HepG2 (cell line): ENCODE measurements around the gene KRABD2.

Experiments used
- ATAC-seq: fragments of 200-7000 bp; cut with Tn5 transposase; 3 replicates; pipeline ENCODE4 v1.9.1; 2020; ENCODE audit warnings: mild to moderate bottlenecking, moderate library complexity
- BruUV-seq: library from RNA; stranded (reverse); fragments of 400-500 nt; replicated peaks from 2 replicates; lab custom pipeline; 2021; lab: Mats Ljungman, UMichigan
- CTCF ChIA-PET: fragments of 300-600 bp; formaldehyde crosslinking; extraction: SDS; loops from one replicate; lab custom pipeline; 2021; ENCODE audit warnings: low total read pairs, inconsistent platforms, low intra/inter-chr PET ratio; lab: Yijun Ruan, JAX
- POLR2A ChIA-PET: fragments of 350-600 bp; sonication (Branson Sonifier 250); formaldehyde crosslinking; loops from one replicate; lab custom pipeline; 2020; ENCODE audit warnings: antibody characterized with exemption, inconsistent platforms; lab: Yijun Ruan, JAX
- DNase-seq: peaks from one replicate; pipeline ENCODE4 v3.0.0-alpha.2; 2015; ENCODE audit warnings: low spot score
- FAIRE-seq: peaks from 3 replicates; lab custom pipeline; 2011; peaks lifted over from hg19 to GRCh38; lab: Jason Lieb, UNC
- H2AFZ ChIP-seq: one replicate; pipeline ENCODE4 v1.6.1; 2011; ENCODE audit warnings: low read length, inconsistent platforms
- H3K27ac ChIP-seq: fragments of 300-600 bp; 3 replicates; pipeline ENCODE4 v1.8.0; 2011; ENCODE audit warnings: mixed run types, mild to moderate bottlenecking, mixed read lengths, low read length, inconsistent platforms; ENCODE audit not compliant: insufficient read depth; ENCODE audit errors: extremely low read length
- H3K27me3 ChIP-seq, 2 experiments: fragments of 200-600 bp in 1 of 2; 2 replicates in 1 of 2; 3 replicates in 1 of 2; pipeline versions ENCODE4 v1.6.0 to v1.8.0; 2011; ENCODE audit warnings: low read length in 2 of 2, mild to moderate bottlenecking in 2 of 2, moderate library complexity in 2 of 2, inconsistent platforms in 1 of 2; ENCODE audit not compliant: insufficient read depth in 2 of 2, control insufficient read depth in 1 of 2
- H3K36me3 ChIP-seq, 2 experiments: fragments of 200-600 bp in 1 of 2; replicated peaks in 1 of 2; 2 replicates in 1 of 2; 3 replicates in 1 of 2; pipeline versions ENCODE4 v1.5.1 to v1.8.0; 2011; ENCODE audit warnings: low read length in 2 of 2, inconsistent platforms in 1 of 2; ENCODE audit not compliant: insufficient read depth in 2 of 2, control insufficient read depth in 1 of 2
- H3K4me1 ChIP-seq: 2 replicates; pipeline ENCODE4 v1.5.1; 2012; ENCODE audit warnings: low read length, inconsistent platforms; ENCODE audit not compliant: insufficient read depth
- H3K4me2 ChIP-seq: 2 replicates; pipeline ENCODE4 v1.6.0; 2011; ENCODE audit warnings: low read depth, low read length, inconsistent platforms
- H3K4me3 ChIP-seq, 3 experiments: fragments of 200-600 bp in 1 of 3; sonication (generic), shearing (Covaris generic) in 1 of 3; replicated peaks in 1 of 3; 2 replicates each; pipeline ENCODE4 v1.5.1; 2011 to 2016; ENCODE audit warnings: low read length in 3 of 3, inconsistent platforms in 2 of 3, low read depth in 2 of 3, mild to moderate bottlenecking in 2 of 3, control low read depth in 1 of 3, mixed read lengths in 1 of 3; ENCODE audit not compliant: insufficient read depth in 1 of 3
- H3K79me2 ChIP-seq: one replicate; pipeline ENCODE4 v1.6.1; 2011; ENCODE audit warnings: low read length, inconsistent platforms; ENCODE audit not compliant: insufficient read depth
- H3K9ac ChIP-seq: 2 replicates; pipeline ENCODE4 v1.6.0; 2011; ENCODE audit warnings: mild to moderate bottlenecking, low read depth, low read length, inconsistent platforms; ENCODE audit not compliant: insufficient read depth
- H3K9me3 ChIP-seq: 2 replicates; pipeline ENCODE4 v1.5.1; 2012; ENCODE audit warnings: mild to moderate bottlenecking, low read length
- H4K20me1 ChIP-seq: 2 replicates; pipeline ENCODE4 v1.6.0; 2011; ENCODE audit warnings: inconsistent platforms, mild to moderate bottlenecking, low read length, moderate library complexity; ENCODE audit not compliant: insufficient read depth
- MAFF ChIP-seq: IDR thresholded peaks from 2 replicates; pipeline ENCODE4 v1.6.1; 2011; ENCODE audit warnings: low read depth, low read length, improper control_type of control experiment
- MIXL1 ChIP-seq: IDR thresholded peaks from 2 replicates; pipeline ENCODE4 v1.6.1; 2016
- MYC ChIP-seq: sonication (generic); formaldehyde crosslinking; IDR thresholded peaks from 2 replicates; pipeline ENCODE4 v1.9.0; 2021; ENCODE audit warnings: missing genetic modification reagents, borderline replicate concordance
- NONO ChIP-seq, 2 experiments: fragments of 450-650 bp in 1 of 2; sonication (generic) in 1 of 2; formaldehyde crosslinking in 1 of 2; IDR thresholded peaks in 1 of 2; conservative IDR thresholded peaks in 1 of 2; 2 replicates each; pipeline versions ENCODE4 v1.6.1 to v1.8.0; 2017 to 2022; ENCODE audit warnings: mild to moderate bottlenecking in 1 of 2, missing genetic modification reagents in 1 of 2, moderate library complexity in 1 of 2
- PATZ1 ChIP-seq: sonication (generic); formaldehyde crosslinking; IDR thresholded peaks from 2 replicates; pipeline ENCODE4 v1.4.0; 2020; ENCODE audit warnings: missing genetic modification reagents
- PRDM15 ChIP-seq: sonication (generic); formaldehyde crosslinking; IDR thresholded peaks from 2 replicates; pipeline ENCODE4 v1.4.0; 2020; ENCODE audit warnings: missing genetic modification reagents
- SRSF9 ChIP-seq: fragments of 200-400 bp; formaldehyde crosslinking; IDR thresholded peaks from 2 replicates; pipeline ENCODE4 v1.6.1; 2018; ENCODE audit warnings: borderline replicate concordance, mild to moderate bottlenecking, low read depth, low read length; ENCODE audit not compliant: insufficient read depth, poor library complexity, severe bottlenecking
- ZNF251 ChIP-seq: sonication (generic); formaldehyde crosslinking; IDR thresholded peaks from 2 replicates; pipeline ENCODE4 v1.9.0; 2021; ENCODE audit warnings: mild to moderate bottlenecking, missing genetic modification reagents
- ZNF549 ChIP-seq: sonication (generic); formaldehyde crosslinking; IDR thresholded peaks from 2 replicates; pipeline ENCODE4 v1.5.0; 2020; ENCODE audit warnings: missing genetic modification reagents
- ZSCAN25 ChIP-seq: sonication (generic); formaldehyde crosslinking; IDR thresholded peaks from 2 replicates; pipeline ENCODE4 v1.8.0; 2022; ENCODE audit warnings: mild to moderate bottlenecking, missing genetic modification reagents
- WGBS: methylation state at CpG from one replicate; pipeline ENCODE4 v1.1.6; 2017; ENCODE audit warnings: low lambda C conversion rate; 5-methylcytosine and 5-hydroxymethylcytosine counted together
- in situ Hi-C: cut with HindIII; loops from 2 replicates; pipeline ENCODE4 v1.10.0; 2017; ENCODE audit warnings: low pct_unique_long_range_greater_than_20kb; ENCODE audit not compliant: extremely low pct_ligation_motif_present
- intact Hi-C: fragments of 100-400 bp; cut with micrococcal nuclease; formaldehyde crosslinking; loops from one replicate; pipeline ENCODE4 v1.10.0; 2022; ENCODE audit not compliant: unreplicated experiment
- TF ChIP-seq, protein P1 (sequence below): sonication (generic); formaldehyde crosslinking; IDR thresholded peaks from 2 replicates; pipeline ENCODE4 v1.5.1; 2020; ENCODE audit warnings: missing genetic modification reagents, mild to moderate bottlenecking, borderline replicate concordance

KRABD2 gene

DNA sequence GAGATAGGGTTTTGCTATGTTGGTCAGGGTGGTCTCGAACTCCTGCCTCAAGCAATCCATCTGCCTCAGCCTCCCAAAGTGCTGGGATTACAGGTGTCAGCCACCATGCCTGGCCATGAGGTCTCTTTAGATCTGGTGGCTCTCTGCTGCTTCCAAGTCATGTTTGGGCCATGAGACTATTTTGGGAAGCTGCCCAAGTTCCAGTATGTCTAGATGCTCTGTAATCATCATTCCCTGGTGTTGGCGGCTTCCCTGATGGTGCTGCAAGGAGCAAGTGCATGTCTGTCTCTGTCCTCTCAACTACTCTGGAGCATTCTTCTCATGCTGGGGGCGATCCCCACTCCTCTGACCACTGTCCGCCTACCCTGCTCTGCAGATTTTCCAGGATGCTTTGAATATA lies 43.2 kb downstream of the KRABD2 start:
- no peak overlapping the region for H3K4me3 ChIP-seq
- peaks cover 0 to 6% of the 10 kb centered on the region in 2 experiments; a peak in 2 of 5 replicates for H3K27me3 ChIP-seq
- no peaks in the 10 kb centered on the region for H3K9me3 ChIP-seq
- in situ Hi-C loops (no loop called here), intact Hi-C loops (no loop called here)
- no TSS peak for BruUV-seq
- no peaks in the 10 kb centered on the region for H3K36me3 ChIP-seq
- DNase-seq (no peak), FAIRE-seq (no peak), ATAC-seq (no peak)
- H2AFZ ChIP-seq: no peak overlapping the region
- TF ChIP-seq NONO (IDR thresholded peaks at IDR 0.05) (no peak), NONO (CRISPR knock-in tag; conservative IDR thresholded peaks at IDR 0.05) (no peak)
- no peaks in the 10 kb centered on the region for H4K20me1 ChIP-seq
- ChIA-PET CTCF (no interaction called here), POLR2A (no interaction called here)
- no peak overlapping the region for H3K4me2 ChIP-seq
- 50% methylated on average over 4 of the region's 4 CpGs for WGBS
- H3K27ac ChIP-seq: no peak overlapping the region
- H3K79me2 ChIP-seq: no peaks in the 10 kb centered on the region
- H3K9ac ChIP-seq: no peak overlapping the region
- 0 out of 2 replicates have a peak, but pooled peaks cover 6% of the 10 kb centered on the region for H3K4me1 ChIP-seq

DNA sequence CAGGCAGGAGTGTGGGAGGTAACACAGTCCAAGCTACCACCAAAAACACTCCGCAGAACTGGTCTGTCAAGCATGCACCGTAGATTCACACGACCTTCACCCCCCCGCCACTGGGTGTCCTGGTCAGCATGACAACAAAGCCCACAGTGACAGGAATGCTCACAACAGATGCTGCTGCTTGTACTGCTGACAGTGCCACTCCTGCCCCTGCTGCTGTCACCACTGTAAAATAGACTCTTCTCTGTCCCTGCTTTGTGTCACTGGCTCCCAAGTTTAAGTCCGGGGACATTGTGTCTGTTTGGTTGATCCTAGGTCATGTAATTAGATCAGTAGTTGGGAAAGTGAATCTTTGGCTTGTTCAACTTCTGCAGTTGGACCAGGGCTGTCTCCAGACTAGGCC lies 43.8 kb downstream of the KRABD2 start:
- intact Hi-C loops (no loop called here), in situ Hi-C loops (no loop called here)
- ChIA-PET CTCF (no interaction called here), POLR2A (no interaction called here)
- 0 out of 2 replicates have a peak, but pooled peaks cover 6% of the 10 kb centered on the region for H3K4me1 ChIP-seq
- H4K20me1 ChIP-seq: no peaks in the 10 kb centered on the region
- H3K27ac ChIP-seq: no peak overlapping the region
- H2AFZ ChIP-seq: no peak overlapping the region
- FAIRE-seq: no peak
- peaks cover 0 to 3% of the 10 kb centered on the region in 2 experiments; a peak in 1 of 5 replicates for H3K27me3 ChIP-seq
- H3K36me3 ChIP-seq: no peaks in the 10 kb centered on the region
- peak; percentile 96 for ATAC-seq
- BruUV-seq: no TSS peak
- DNase-seq: peak; percentile 41
- no peaks in the 10 kb centered on the region for H3K79me2 ChIP-seq
- H3K4me3 ChIP-seq: no peak overlapping the region
- H3K4me2 ChIP-seq: no peak overlapping the region; the same call in 1 of the 2 replicates
- H3K9ac ChIP-seq: no peak overlapping the region
- no peaks in the 10 kb centered on the region for H3K9me3 ChIP-seq
- WGBS: 0% methylated on average over 2 of the region's 5 CpGs
- TF ChIP-seq MYC (CRISPR knock-in tag) (no peak), MIXL1 (CRISPR knock-in tag) (no peak), PRDM15 (CRISPR knock-in tag) (no peak), PATZ1 (CRISPR knock-in tag) (peak; percentile 55), ZSCAN25 (CRISPR knock-in tag) (no peak), ZNF251 (no peak), MAFF (peak; percentile 3; the same call in 1 of the 2 replicates), SRSF9 (no peak), ZNF549 (CRISPR knock-in tag) (no peak)
- TF ChIP-seq, protein P1, sequence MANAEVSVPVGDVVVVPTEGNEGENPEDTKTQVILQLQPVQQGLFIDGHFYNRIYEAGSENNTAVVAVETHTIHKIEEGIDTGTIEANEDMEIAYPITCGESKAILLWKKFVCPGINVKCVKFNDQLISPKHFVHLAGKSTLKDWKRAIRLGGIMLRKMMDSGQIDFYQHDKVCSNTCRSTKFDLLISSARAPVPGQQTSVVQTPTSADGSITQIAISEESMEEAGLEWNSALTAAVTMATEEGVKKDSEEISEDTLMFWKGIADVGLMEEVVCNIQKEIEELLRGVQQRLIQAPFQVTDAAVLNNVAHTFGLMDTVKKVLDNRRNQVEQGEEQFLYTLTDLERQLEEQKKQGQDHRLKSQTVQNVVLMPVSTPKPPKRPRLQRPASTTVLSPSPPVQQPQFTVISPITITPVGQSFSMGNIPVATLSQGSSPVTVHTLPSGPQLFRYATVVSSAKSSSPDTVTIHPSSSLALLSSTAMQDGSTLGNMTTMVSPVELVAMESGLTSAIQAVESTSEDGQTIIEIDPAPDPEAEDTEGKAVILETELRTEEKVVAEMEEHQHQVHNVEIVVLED (CRISPR knock-in tag): no peak
